ENCODE data around the gene LALBA. TPM values are rescaled to one million over a fixed set of nuclear protein-coding genes. Genes with fewer than 3 reads are reported as not detected.

Gene LALBA
- total and polyA plus RNA-seq, 2 of the 8 experiments (the other 6 are each of a cell fraction or from before 2014, with no cell fraction given): not detected

- TF ChIP-seq EP300 (IDR thresholded peaks at IDR 0.05; ENCODE audit: borderline replicate concordance in 1 of 2, low read depth in 2 of 2, low read length in 2 of 2) (no peak), SP1 (IDR thresholded peaks at IDR 0.05; ENCODE audit: low read depth, low read length) (no peak), CHD7 (IDR thresholded peaks at IDR 0.05; ENCODE audit: insufficient replicate concordance, low read length) (no peak), SP4 (IDR thresholded peaks at IDR 0.05; ENCODE audit: low read length) (no peak), SAP30 (IDR thresholded peaks at IDR 0.05; ENCODE audit: insufficient read depth, insufficient replicate concordance, low read length) (no peak), TAF1 (IDR thresholded peaks at IDR 0.05; ENCODE audit: low read depth, low read length) (no peak), CREB1 (IDR thresholded peaks at IDR 0.05) (no peak), E2F6 (IDR thresholded peaks at IDR 0.05) (no peak), SUZ12 (IDR thresholded peaks at IDR 0.05; ENCODE audit: low read length) (no peak)
These were observed 23.9 kb downstream of the LALBA start (continued) for GRCh38 chr12:48545833-48546469.

All from H1 (cell line).